Stimulated activated CD8-positive, alpha-beta memory T cell treated with anti-CD3 and anti-CD28 coated beads, Interleukin-12 subunit alpha, Interleukin-12 subunit beta, amount 100 ng/mL, for 1 hour (primary cell): ENCODE measurements around the gene KIF5A.

Experiments
- DNase-seq: peaks from one replicate; pipeline ENCODE4 v3.0.0-alpha.2; 2020; ENCODE audit warnings: low read depth

The KIF5A gene

GRCh38 chr12:57632073-57632957 is 82.5 kb downstream of the KIF5A start:
- DNase-seq = no peak

- peak; percentile 43 for DNase-seq
These were observed 83.4 kb downstream of the KIF5A start, which contains the start of gene B4GALNT1 for GRCh38 chr12:57632958-57633840. Gene B4GALNT1, minus strand, starts transcription at chr12:57633201. Its CDS starts 1,069 bp downstream, at chr12:57632132.
